ENCODE measurements around the gene SPATA3. TPM values are rescaled to one million over a fixed set of nuclear protein-coding genes. Genes with fewer than 3 reads are reported as not detected.

Gene SPATA3
- total and polyA plus RNA-seq, 2 of the 13 experiments (the other 11 are each of a cell fraction or from before 2014, with no cell fraction given), result not detected

- TF ChIP-seq ZNF576 (CRISPR knock-in tag; IDR thresholded peaks at IDR 0.05), result no peak
- TF ChIP-seq FOXC1 (CRISPR knock-in tag; IDR thresholded peaks at IDR 0.05; ENCODE audit: borderline replicate concordance), result no peak
- TF ChIP-seq SMAD9 (CRISPR knock-in tag; IDR thresholded peaks at IDR 0.05), result no peak
- TF ChIP-seq MEIS2 (CRISPR knock-in tag; IDR thresholded peaks at IDR 0.05), result no peak
- TF ChIP-seq GTF3A (CRISPR knock-in tag; conservative IDR thresholded peaks at IDR 0.05), result no peak
- TF ChIP-seq ZSCAN25 (CRISPR knock-in tag; IDR thresholded peaks at IDR 0.05), result no peak
- TF ChIP-seq RFXANK (CRISPR knock-in tag; IDR thresholded peaks at IDR 0.05), result no peak
- TF ChIP-seq ZNF597 (CRISPR knock-in tag; IDR thresholded peaks at IDR 0.05), result no peak
- peak; percentile 90 for TF ChIP-seq HNF1B (CRISPR knock-in tag; IDR thresholded peaks at IDR 0.05)
- no peak for TF ChIP-seq ZKSCAN1 (IDR thresholded peaks at IDR 0.05; ENCODE audit: low read length)
- TF ChIP-seq ZFP36L1 (CRISPR knock-in tag; IDR thresholded peaks at IDR 0.05), result 0 out of 2 replicates have a peak, but pooled peaks have one; percentile 69
- TF ChIP-seq ERF (CRISPR knock-in tag; IDR thresholded peaks at IDR 0.05), result peak; percentile 73
- TF ChIP-seq ZNF317 (CRISPR knock-in tag; IDR thresholded peaks at IDR 0.05), result peak; percentile 49; the same call in 1 of the 2 replicates
- no peak for TF ChIP-seq ZNF510 (CRISPR knock-in tag; IDR thresholded peaks at IDR 0.05; ENCODE audit: low read depth)
- TF ChIP-seq ZNF781 (CRISPR knock-in tag; IDR thresholded peaks at IDR 0.05; ENCODE audit: borderline replicate concordance, not compliant biosample characterization), result peak; percentile 76
- TF ChIP-seq SMAD1 (CRISPR knock-in tag; IDR thresholded peaks at IDR 0.05; ENCODE audit: borderline replicate concordance, low read depth), result no peak
- peak; percentile 28; the same call in 1 of the 2 replicates for TF ChIP-seq THAP8 (CRISPR knock-in tag; IDR thresholded peaks at IDR 0.05; ENCODE audit: borderline replicate concordance)
- TF ChIP-seq NR2C2 (CRISPR knock-in tag; IDR thresholded peaks at IDR 0.05; ENCODE audit: borderline replicate concordance), result no peak; the same call in 1 of the 2 replicates
- no peak for TF ChIP-seq CREB3 (CRISPR knock-in tag; IDR thresholded peaks at IDR 0.05)
- TF ChIP-seq ZNF282 (IDR thresholded peaks at IDR 0.05; ENCODE audit: partially characterized antibody), result no peak
- TF ChIP-seq CHD4 (IDR thresholded peaks at IDR 0.05; ENCODE audit: borderline replicate concordance, low read length), result no peak
- no peak; the same call in 1 of the 2 replicates for TF ChIP-seq ZNF567 (CRISPR knock-in tag; IDR thresholded peaks at IDR 0.05; ENCODE audit: borderline replicate concordance)
- TF ChIP-seq ZNF761 (CRISPR knock-in tag; conservative IDR thresholded peaks at IDR 0.05), result peak; percentile 23; the same call in 1 of the 2 replicates
- TF ChIP-seq ZNF275 (CRISPR knock-in tag; IDR thresholded peaks at IDR 0.05; ENCODE audit: borderline replicate concordance), result no peak
Measured at GRCh38 chr2:230987137-230988020, 8.5 kb upstream of the SPATA3 start (continued).
